ENCODE data around the gene SLC20A1.

- TF ChIP-seq, protein P1, sequence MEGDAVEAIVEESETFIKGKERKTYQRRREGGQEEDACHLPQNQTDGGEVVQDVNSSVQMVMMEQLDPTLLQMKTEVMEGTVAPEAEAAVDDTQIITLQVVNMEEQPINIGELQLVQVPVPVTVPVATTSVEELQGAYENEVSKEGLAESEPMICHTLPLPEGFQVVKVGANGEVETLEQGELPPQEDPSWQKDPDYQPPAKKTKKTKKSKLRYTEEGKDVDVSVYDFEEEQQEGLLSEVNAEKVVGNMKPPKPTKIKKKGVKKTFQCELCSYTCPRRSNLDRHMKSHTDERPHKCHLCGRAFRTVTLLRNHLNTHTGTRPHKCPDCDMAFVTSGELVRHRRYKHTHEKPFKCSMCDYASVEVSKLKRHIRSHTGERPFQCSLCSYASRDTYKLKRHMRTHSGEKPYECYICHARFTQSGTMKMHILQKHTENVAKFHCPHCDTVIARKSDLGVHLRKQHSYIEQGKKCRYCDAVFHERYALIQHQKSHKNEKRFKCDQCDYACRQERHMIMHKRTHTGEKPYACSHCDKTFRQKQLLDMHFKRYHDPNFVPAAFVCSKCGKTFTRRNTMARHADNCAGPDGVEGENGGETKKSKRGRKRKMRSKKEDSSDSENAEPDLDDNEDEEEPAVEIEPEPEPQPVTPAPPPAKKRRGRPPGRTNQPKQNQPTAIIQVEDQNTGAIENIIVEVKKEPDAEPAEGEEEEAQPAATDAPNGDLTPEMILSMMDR (IDR thresholded peaks at IDR 0.05; ENCODE audit: insufficient read depth, low read depth, low read length): peak; percentile 8
- TF ChIP-seq EZH2 (IDR thresholded peaks at IDR 0.05; ENCODE audit: insufficient read depth, low read length): no peak
Measured at GRCh38 chr2:112645310-112646101, at the start of gene SLC20A1.

Data from astrocyte (in vitro differentiated cells and primary cell).